Gastroesophageal sphincter (tissue), 4 donors: ENCODE data around the gene TXNL4B. TPM values are rescaled to one million over a fixed set of nuclear protein-coding genes. Genes with fewer than 3 reads are reported as not detected.

Source experiments
- ATAC-seq: fragments of 150-250 bp; one replicate; pipeline ENCODE4 v1.9.1; 2016; ENCODE audit warnings: mild to moderate bottlenecking, moderate library complexity
- H3K27ac ChIP-seq, 4 donors: fragments of 200-600 bp; sonication (generic) in 3 of 4; 1 replicate in 3 of 4; 2 replicates in 1 of 4; pipeline ENCODE4 v1.5.1; 2016 to 2019
- H3K27me3 ChIP-seq: fragments of 200-600 bp; sonication (generic); one replicate; pipeline ENCODE4 v1.5.1; 2019
- H3K36me3 ChIP-seq, 2 donors: fragments of 200-600 bp; sonication (generic); one replicate each; pipeline ENCODE4 v1.5.1; 2019; ENCODE audit warnings: control low read depth in 1 of 2
- H3K4me1 ChIP-seq, 3 donors: fragments of 200-600 bp; sonication (generic); 1 replicate in 2 of 3; 2 replicates in 1 of 3; pipeline ENCODE4 v1.5.1; 2016 to 2019; ENCODE audit warnings: control low read depth in 2 of 3
- H3K4me3 ChIP-seq, 2 donors: fragments of 200-600 bp; sonication (generic); one replicate each; pipeline ENCODE4 v1.5.1; 2019; ENCODE audit warnings: mild to moderate bottlenecking in 1 of 2, moderate library complexity in 1 of 2
- H3K9me3 ChIP-seq, 3 donors: fragments of 200-600 bp; sonication (generic); one replicate each; pipeline ENCODE4 v1.5.1; 2017 to 2019; ENCODE audit warnings: control low read depth in 2 of 3
- EP300 ChIP-seq: sonication (generic); formaldehyde crosslinking; IDR thresholded peaks from one replicate; pipeline ENCODE4 v1.6.1; 2017; ENCODE audit warnings: antibody characterized with exemption, mild to moderate bottlenecking
- POLR2A ChIP-seq, 2 donors: fragments of 450-650 bp; IDR thresholded peaks; one replicate each; pipeline ENCODE4 v1.6.1; 2017; ENCODE audit warnings: antibody characterized with exemption in 2 of 2, mild to moderate bottlenecking in 2 of 2, moderate library complexity in 1 of 2
- POLR2AphosphoS5 ChIP-seq: sonication (generic); formaldehyde crosslinking; IDR thresholded peaks from one replicate; pipeline ENCODE4 v1.6.1; 2017; ENCODE audit warnings: antibody characterized with exemption
- WGBS, 2 donors: methylation state at CpG; one replicate each; pipeline ENCODE4 v1.1.5; 2018; ENCODE audit warnings: low coverage in 1 of 2; 5-methylcytosine and 5-hydroxymethylcytosine counted together
- total RNA-seq, 4 donors: library from RNA; depleted of rRNA; stranded (reverse); fragments of >200 nt; gene quantifications; one replicate each; pipeline ENCODE4 v1.1.0, GENCODE V29; 2016
- TF ChIP-seq, protein P1 (sequence below), 4 experiments: fragments of 200-600 bp in 2 of 4; fragments of 450-650 bp in 2 of 4; sonication (generic) in 1 of 4; IDR thresholded peaks; one replicate each; pipeline ENCODE4 v1.5.1; 2017 to 2019; ENCODE audit warnings: antibody characterized with exemption in 4 of 4, mild to moderate bottlenecking in 2 of 4, moderate library complexity in 2 of 4

The TXNL4B gene
- total RNA-seq, 4 donors from 2014 or later: 5.8 to 10.6 (median 8.6) TPM

GRCh38 chr16:72109966-72110530, 16.6 kb upstream of the TXNL4B start:
- H3K9me3 ChIP-seq: no peaks in the 10 kb centered on the region
- H3K4me3 ChIP-seq: no peak overlapping the region
- 83 to 84% methylated on average over 8 to 11 of the region's 12 CpGs for WGBS, 2 donors
- no peaks in the 10 kb centered on the region for H3K27me3 ChIP-seq
- no peak overlapping the region for H3K27ac ChIP-seq
- peaks cover 0 to 88% of the 10 kb centered on the region in 2 donors for H3K36me3 ChIP-seq
- H3K4me1 ChIP-seq: no peaks in the 10 kb centered on the region
- no peak for TF ChIP-seq POLR2AphosphoS5
- TF ChIP-seq, protein P1, sequence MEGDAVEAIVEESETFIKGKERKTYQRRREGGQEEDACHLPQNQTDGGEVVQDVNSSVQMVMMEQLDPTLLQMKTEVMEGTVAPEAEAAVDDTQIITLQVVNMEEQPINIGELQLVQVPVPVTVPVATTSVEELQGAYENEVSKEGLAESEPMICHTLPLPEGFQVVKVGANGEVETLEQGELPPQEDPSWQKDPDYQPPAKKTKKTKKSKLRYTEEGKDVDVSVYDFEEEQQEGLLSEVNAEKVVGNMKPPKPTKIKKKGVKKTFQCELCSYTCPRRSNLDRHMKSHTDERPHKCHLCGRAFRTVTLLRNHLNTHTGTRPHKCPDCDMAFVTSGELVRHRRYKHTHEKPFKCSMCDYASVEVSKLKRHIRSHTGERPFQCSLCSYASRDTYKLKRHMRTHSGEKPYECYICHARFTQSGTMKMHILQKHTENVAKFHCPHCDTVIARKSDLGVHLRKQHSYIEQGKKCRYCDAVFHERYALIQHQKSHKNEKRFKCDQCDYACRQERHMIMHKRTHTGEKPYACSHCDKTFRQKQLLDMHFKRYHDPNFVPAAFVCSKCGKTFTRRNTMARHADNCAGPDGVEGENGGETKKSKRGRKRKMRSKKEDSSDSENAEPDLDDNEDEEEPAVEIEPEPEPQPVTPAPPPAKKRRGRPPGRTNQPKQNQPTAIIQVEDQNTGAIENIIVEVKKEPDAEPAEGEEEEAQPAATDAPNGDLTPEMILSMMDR (IDR thresholded peaks at IDR 0.05): no peak
- no peak for ATAC-seq

DNA sequence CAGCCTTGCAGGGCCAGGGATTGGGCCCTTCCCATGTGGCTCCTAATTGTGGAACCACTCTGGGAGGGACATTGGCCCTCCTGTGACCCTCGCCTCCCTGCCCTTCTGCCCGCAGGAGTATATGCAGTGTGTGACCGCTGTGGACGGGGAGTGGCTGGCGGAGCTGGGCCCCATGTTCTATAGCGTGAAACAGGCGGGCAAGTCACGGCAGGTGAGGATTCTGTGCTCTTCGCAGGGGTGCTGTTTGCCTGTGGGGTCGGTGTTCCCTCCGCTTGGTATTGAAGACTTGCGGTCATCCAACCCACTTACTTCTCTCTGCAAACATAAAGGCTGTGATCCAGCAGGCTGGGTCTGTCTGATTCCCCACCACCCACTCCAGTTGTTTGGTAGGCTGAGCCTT, 15.9 kb upstream of the TXNL4B start:
- TF ChIP-seq POLR2AphosphoS5 (no peak), EP300 (no peak), POLR2A (IDR thresholded peaks at IDR 0.05) (no peak)
- TF ChIP-seq, protein P1 (IDR thresholded peaks at IDR 0.05): no peak
- peaks cover 0 to 96% of the 10 kb centered on the region in 2 donors for H3K36me3 ChIP-seq

GRCh38 chr16:72108353-72109102, 15.1 kb upstream of the TXNL4B start:
- WGBS, 2 donors: 87 to 92% methylated on average over 3 to 8 of the region's 16 CpGs
- ATAC-seq: no peak
- H3K4me3 ChIP-seq: no peak overlapping the region
- H3K27me3 ChIP-seq: no peaks in the 10 kb centered on the region
- peaks cover 0 to 100% of the 10 kb centered on the region in 2 donors for H3K36me3 ChIP-seq
- H3K27ac ChIP-seq: no peak overlapping the region
- H3K9me3 ChIP-seq: no peaks in the 10 kb centered on the region
- H3K4me1 ChIP-seq: no peaks in the 10 kb centered on the region
- TF ChIP-seq POLR2A (IDR thresholded peaks at IDR 0.05) (no peak), EP300 (no peak), POLR2AphosphoS5 (no peak)
- TF ChIP-seq, protein P1 (IDR thresholded peaks at IDR 0.05): no peak

More for the DNA sequence above, 15.9 kb upstream of the TXNL4B start:
- ATAC-seq: no peak
- Histone ChIP-seq H3K27ac (no peak overlapping the region), H3K27me3 (no peaks in the 10 kb centered on the region), H3K4me3 (no peak overlapping the region), H3K9me3 (no peaks in the 10 kb centered on the region), H3K4me1 (no peaks in the 10 kb centered on the region)
- WGBS, 2 donors: 91 to 97% methylated on average over 5 to 7 of the region's 12 CpGs

DNA sequence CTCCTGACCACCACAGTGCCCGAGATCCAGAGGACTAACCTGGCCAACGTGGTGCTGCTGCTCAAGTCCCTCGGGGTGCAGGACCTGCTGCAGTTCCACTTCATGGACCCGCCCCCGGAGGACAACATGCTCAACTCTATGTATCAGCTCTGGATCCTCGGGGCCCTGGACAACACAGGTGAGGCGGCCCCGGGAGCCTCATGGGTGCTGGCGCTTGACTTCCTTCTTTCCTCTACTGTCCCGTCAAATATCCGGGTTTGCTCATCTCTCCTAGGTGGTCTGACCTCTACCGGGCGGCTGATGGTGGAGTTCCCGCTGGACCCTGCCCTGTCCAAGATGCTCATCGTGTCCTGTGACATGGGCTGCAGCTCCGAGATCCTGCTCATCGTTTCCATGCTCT, 14.0 kb upstream of the TXNL4B start:
- ATAC-seq: no peak
- 91% methylated on average over 9 of the region's 17 CpGs; no CpG with 5 or more reads in 1 of the 2 donors for WGBS, 2 donors
- peaks cover 0 to 100% of the 10 kb centered on the region in 2 donors for H3K36me3 ChIP-seq

More for the DNA sequence above, 14.0 kb upstream of the TXNL4B start:
- no peaks in the 10 kb centered on the region for H3K4me1 ChIP-seq
- no peak for TF ChIP-seq POLR2A (IDR thresholded peaks at IDR 0.05)
- no peak for TF ChIP-seq POLR2AphosphoS5
- no peak for TF ChIP-seq EP300
- TF ChIP-seq, protein P1 (IDR thresholded peaks at IDR 0.05): no peak
- no peak overlapping the region for H3K27ac ChIP-seq
- H3K9me3 ChIP-seq: no peaks in the 10 kb centered on the region
- no peaks in the 10 kb centered on the region for H3K27me3 ChIP-seq
- no peak overlapping the region for H3K4me3 ChIP-seq
